ENCODE measurements around the gene PRKCD. TPM values are rescaled to one million over a fixed set of nuclear protein-coding genes. Genes with fewer than 3 reads are reported as not detected.

Gene PRKCD
- total RNA-seq, 1 experiment from 2014 or later: 19.2 TPM

DNA sequence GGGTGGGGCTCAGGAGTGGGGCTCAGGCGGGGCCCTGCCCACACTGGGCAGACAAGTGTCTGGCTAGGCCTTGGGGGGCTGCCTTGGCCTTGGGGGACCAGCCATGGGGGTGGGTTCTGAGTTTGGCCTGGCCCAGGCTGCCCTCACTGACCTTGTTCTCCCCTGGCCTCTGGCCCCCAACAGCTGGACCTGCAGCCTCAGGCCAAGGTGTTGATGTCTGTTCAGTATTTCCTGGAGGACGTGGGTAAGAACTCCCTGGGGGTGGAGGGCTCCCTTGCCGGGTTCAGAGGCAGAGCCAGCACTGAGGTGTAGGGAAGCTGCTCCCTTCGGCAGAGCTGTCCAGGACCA, 20.0 kb downstream of the PRKCD start (continued):
- TF ChIP-seq, protein P1, sequence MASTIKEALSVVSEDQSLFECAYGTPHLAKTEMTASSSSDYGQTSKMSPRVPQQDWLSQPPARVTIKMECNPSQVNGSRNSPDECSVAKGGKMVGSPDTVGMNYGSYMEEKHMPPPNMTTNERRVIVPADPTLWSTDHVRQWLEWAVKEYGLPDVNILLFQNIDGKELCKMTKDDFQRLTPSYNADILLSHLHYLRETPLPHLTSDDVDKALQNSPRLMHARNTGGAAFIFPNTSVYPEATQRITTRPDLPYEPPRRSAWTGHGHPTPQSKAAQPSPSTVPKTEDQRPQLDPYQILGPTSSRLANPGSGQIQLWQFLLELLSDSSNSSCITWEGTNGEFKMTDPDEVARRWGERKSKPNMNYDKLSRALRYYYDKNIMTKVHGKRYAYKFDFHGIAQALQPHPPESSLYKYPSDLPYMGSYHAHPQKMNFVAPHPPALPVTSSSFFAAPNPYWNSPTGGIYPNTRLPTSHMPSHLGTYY (CRISPR knock-in tag; IDR thresholded peaks at IDR 0.05): no peak
- TF ChIP-seq RELA (CRISPR knock-in tag; IDR thresholded peaks at IDR 0.05; ENCODE audit: borderline replicate concordance): no peak
- no peak for TF ChIP-seq TEAD1 (CRISPR knock-in tag; IDR thresholded peaks at IDR 0.05)
- TF ChIP-seq NR1H2 (CRISPR knock-in tag; IDR thresholded peaks at IDR 0.05): no peak
- no peak for TF ChIP-seq ZNF263 (CRISPR knock-in tag; IDR thresholded peaks at IDR 0.05; ENCODE audit: low read depth)

- H3K9me3 Mint-ChIP-seq: no peaks in the 10 kb centered on the region
- H3K4me1 Mint-ChIP-seq: no peaks in the 10 kb centered on the region
- ATAC-seq: no peak
- no peak for DNase-seq (ENCODE audit: low spot score)
- POLR2A ChIA-PET: no interaction called here
- CTCF ChIA-PET: interaction anchor here (1.1 to 1.2 kb wide), 2 partner anchors 39 to 71 kb away, joined by 3 to 5 read pairs; no protein-coding TSS in a partner anchor
- no peaks in the 10 kb centered on the region for H3K27me3 Mint-ChIP-seq (ENCODE audit: low read depth)
- no peak overlapping the region for H3K4me3 Mint-ChIP-seq
- no peak overlapping the region for H3K27ac Mint-ChIP-seq
- TF ChIP-seq TEAD4 (CRISPR knock-in tag; IDR thresholded peaks at IDR 0.05) (no peak), STAT6 (CRISPR knock-in tag; conservative IDR thresholded peaks at IDR 0.05; ENCODE audit: low read depth) (no peak), ZBTB43 (CRISPR knock-in tag; IDR thresholded peaks at IDR 0.05) (no peak), ELF4 (CRISPR knock-in tag; IDR thresholded peaks at IDR 0.05; ENCODE audit: low read depth) (no peak), NR1H2 (CRISPR knock-in tag; IDR thresholded peaks at IDR 0.05) (no peak), JAZF1 (CRISPR knock-in tag; IDR thresholded peaks at IDR 0.05) (no peak), GRHL2 (CRISPR knock-in tag; IDR thresholded peaks at IDR 0.05; ENCODE audit: insufficient replicate concordance, severe bottlenecking) (no peak)
- peaks cover 3% of the 10 kb centered on the region; the same call in 1 of the 2 replicates for H3K36me3 Mint-ChIP-seq
Measured at GRCh38 chr3:53181528-53181927, 20.5 kb downstream of the PRKCD start.

- ChIA-PET CTCF (interaction anchor here (1.2 kb wide), 1 partner anchor 22 kb away, joined by 3 read pairs; the partner anchor contains the start of gene PRKCD), POLR2A (no interaction called here)
- Mint-ChIP-seq H3K4me1 (no peaks in the 10 kb centered on the region), H3K36me3 (peaks cover 3% of the 10 kb centered on the region; the same call in 1 of the 2 replicates), H3K27me3 (ENCODE audit: low read depth) (no peaks in the 10 kb centered on the region), H3K4me3 (no peak overlapping the region), H3K9me3 (no peaks in the 10 kb centered on the region), H3K27ac (no peak overlapping the region)
- ATAC-seq (no peak), DNase-seq (ENCODE audit: low spot score) (no peak)
- no peak for TF ChIP-seq ATF3 (CRISPR knock-in tag; conservative IDR thresholded peaks at IDR 0.05)
- TF ChIP-seq IRF1 (CRISPR knock-in tag; IDR thresholded peaks at IDR 0.05): no peak
Measured at GRCh38 chr3:53182764-53183355, 21.9 kb downstream of the PRKCD start.

- no peak for ATAC-seq
Measured at GRCh38 chr3:53183514-53183913, 22.5 kb downstream of the PRKCD start.

More at GRCh38 chr3:53183514-53183913, 22.5 kb downstream of the PRKCD start:
- POLR2A ChIA-PET: no interaction called here
- Mint-ChIP-seq H3K4me3 (no peak overlapping the region), H3K9me3 (no peaks in the 10 kb centered on the region), H3K27me3 (ENCODE audit: low read depth) (no peaks in the 10 kb centered on the region), H3K36me3 (peaks cover 3% of the 10 kb centered on the region; the same call in 1 of the 2 replicates), H3K27ac (no peak overlapping the region), H3K4me1 (no peaks in the 10 kb centered on the region)
- CTCF ChIA-PET: interaction anchor here (1.2 kb wide), 1 partner anchor 23 kb away, joined by 3 read pairs; the partner anchor contains the start of gene PRKCD
- DNase-seq (ENCODE audit: low spot score): no peak
- TF ChIP-seq CTCF (IDR thresholded peaks at IDR 0.05) (no peak), SMAD4 (CRISPR knock-in tag; IDR thresholded peaks at IDR 0.05) (no peak)
